ENCODE measurements around the gene AGAP1.

- TF ChIP-seq POLR2A (IDR thresholded peaks at IDR 0.05; ENCODE audit: low read depth, low read length) (no peak), POLR2AphosphoS5 (IDR thresholded peaks at IDR 0.05; ENCODE audit: low read depth, low read length) (no peak), TAF1 (IDR thresholded peaks at IDR 0.05; ENCODE audit: borderline replicate concordance, low read depth, low read length) (no peak)
Measured at GRCh38 chr2:235779444-235779896, 285.6 kb downstream of the AGAP1 start.

Data from GM12892 (cell line).